Measurements from ENCODE around the gene TP53I3.

DNA sequence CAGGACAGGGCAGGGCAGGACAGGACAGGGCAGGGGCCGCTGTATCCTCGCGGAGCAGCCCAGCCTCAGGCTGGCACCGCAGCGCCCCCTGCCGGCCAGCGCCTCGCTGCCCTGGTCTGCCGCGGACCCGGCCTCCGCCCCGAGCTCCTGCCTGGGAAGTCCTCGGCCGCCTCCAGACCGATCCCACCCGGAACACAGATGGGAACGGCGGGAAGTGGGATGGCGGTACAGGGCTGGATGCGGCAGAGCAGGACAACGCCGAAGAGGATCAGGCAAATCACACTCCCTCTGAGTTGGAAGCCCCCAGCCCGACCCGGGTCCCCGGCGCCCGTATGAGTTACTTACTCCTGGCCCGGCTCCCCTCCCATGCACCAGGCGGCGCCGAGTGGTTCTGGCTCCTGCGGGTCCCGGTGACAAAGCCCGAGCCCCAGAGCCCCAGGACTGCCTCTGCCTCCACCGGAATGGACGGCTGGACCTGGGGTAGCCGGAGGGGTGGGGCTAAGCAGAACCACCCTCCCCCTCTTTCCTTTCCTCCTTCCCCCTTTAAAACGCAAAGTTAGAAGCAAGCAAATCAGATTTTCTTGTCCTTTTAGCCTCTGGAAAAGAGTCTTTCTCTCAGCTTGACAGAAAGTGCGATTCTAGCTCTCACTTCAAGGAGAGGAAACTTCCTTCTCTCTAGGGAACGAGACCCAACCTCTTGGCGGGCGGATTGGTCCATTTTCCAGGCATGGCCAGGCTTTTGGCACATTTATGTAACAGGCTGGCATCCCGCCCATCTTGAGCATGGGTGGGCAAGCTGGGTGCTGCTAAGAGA, at the start of gene TP53I3:
- TF ChIP-seq, protein P1, sequence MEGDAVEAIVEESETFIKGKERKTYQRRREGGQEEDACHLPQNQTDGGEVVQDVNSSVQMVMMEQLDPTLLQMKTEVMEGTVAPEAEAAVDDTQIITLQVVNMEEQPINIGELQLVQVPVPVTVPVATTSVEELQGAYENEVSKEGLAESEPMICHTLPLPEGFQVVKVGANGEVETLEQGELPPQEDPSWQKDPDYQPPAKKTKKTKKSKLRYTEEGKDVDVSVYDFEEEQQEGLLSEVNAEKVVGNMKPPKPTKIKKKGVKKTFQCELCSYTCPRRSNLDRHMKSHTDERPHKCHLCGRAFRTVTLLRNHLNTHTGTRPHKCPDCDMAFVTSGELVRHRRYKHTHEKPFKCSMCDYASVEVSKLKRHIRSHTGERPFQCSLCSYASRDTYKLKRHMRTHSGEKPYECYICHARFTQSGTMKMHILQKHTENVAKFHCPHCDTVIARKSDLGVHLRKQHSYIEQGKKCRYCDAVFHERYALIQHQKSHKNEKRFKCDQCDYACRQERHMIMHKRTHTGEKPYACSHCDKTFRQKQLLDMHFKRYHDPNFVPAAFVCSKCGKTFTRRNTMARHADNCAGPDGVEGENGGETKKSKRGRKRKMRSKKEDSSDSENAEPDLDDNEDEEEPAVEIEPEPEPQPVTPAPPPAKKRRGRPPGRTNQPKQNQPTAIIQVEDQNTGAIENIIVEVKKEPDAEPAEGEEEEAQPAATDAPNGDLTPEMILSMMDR (IDR thresholded peaks at IDR 0.05; ENCODE audit: low read depth, low read length): peak; percentile 35
- TF ChIP-seq, protein P2, sequence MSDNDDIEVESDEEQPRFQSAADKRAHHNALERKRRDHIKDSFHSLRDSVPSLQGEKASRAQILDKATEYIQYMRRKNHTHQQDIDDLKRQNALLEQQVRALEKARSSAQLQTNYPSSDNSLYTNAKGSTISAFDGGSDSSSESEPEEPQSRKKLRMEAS (IDR thresholded peaks at IDR 0.05; ENCODE audit: low read depth, low read length): no peak
- TF ChIP-seq POLR2A (IDR thresholded peaks at IDR 0.05; ENCODE audit: extremely low read depth, insufficient read length): no peak
- TF ChIP-seq MYC (IDR thresholded peaks at IDR 0.05; ENCODE audit: low read depth, low read length): no peak

All from NB4 (cell line).